GM23248 (cell line): Measurements from ENCODE around the gene FAM25C. TPM values are rescaled to one million over a fixed set of nuclear protein-coding genes. Genes with fewer than 3 reads are reported as not detected.
"Not testable (repeated sequence)": the region's sequence is repeated elsewhere in the genome, so short reads cannot be mapped to it uniquely, and the experiment has no call there.

ENCODE experiments used
- DNase-seq: peaks from one replicate; pipeline ENCODE4 v3.0.0-alpha.2; 2015
- H2AFZ ChIP-seq: fragments of 200-600 bp; sonication (generic); 2 replicates; pipeline ENCODE4 v1.6.1; 2016; ENCODE audit warnings: antibody characterized with exemption
- H3F3A ChIP-seq: fragments of 200-600 bp; sonication (generic); 2 replicates; pipeline ENCODE4 v1.6.1; 2016; ENCODE audit warnings: mild to moderate bottlenecking, antibody characterized with exemption, mixed run types; ENCODE audit not compliant: insufficient read depth
- H3K27ac ChIP-seq: fragments of 200-600 bp; sonication (generic); 2 replicates; pipeline ENCODE4 v1.5.1; 2016; ENCODE audit warnings: mild to moderate bottlenecking
- H3K27me3 ChIP-seq: fragments of 200-600 bp; sonication (generic); replicated peaks from 2 replicates; pipeline ENCODE4 v1.6.1; 2016; ENCODE audit warnings: mild to moderate bottlenecking; ENCODE audit not compliant: insufficient read depth
- H3K36me3 ChIP-seq: fragments of 200-600 bp; sonication (generic); 2 replicates; pipeline ENCODE4 v1.6.1; 2016; ENCODE audit warnings: low read depth, mild to moderate bottlenecking
- H3K4me1 ChIP-seq: fragments of 200-600 bp; sonication (generic); 2 replicates; pipeline ENCODE4 v1.6.1; 2016; ENCODE audit warnings: mild to moderate bottlenecking; ENCODE audit not compliant: insufficient read depth
- H3K4me2 ChIP-seq: fragments of 200-600 bp; sonication (generic); one replicate; pipeline ENCODE4 v1.6.1; 2016; ENCODE audit warnings: mild to moderate bottlenecking; ENCODE audit not compliant: unreplicated experiment
- H3K4me3 ChIP-seq: fragments of 200-600 bp; sonication (generic); 2 replicates; pipeline ENCODE4 v1.5.1; 2016; ENCODE audit warnings: mild to moderate bottlenecking
- H3K79me2 ChIP-seq: fragments of 200-600 bp; sonication (generic); 2 replicates; pipeline ENCODE4 v1.6.1; 2016; ENCODE audit warnings: mild to moderate bottlenecking; ENCODE audit not compliant: insufficient read depth
- H3K9ac ChIP-seq: fragments of 200-600 bp; sonication (generic); 2 replicates; pipeline ENCODE4 v1.6.1; 2016; ENCODE audit warnings: mild to moderate bottlenecking
- H3K9me2 ChIP-seq: fragments of 200-600 bp; sonication (generic); 2 replicates; pipeline ENCODE4 v1.6.1; 2016; ENCODE audit warnings: mixed run types, mild to moderate bottlenecking, moderate library complexity; ENCODE audit not compliant: insufficient read depth
- H3K9me3 ChIP-seq: fragments of 200-600 bp; sonication (generic); one replicate; pipeline ENCODE4 v1.6.1; 2017; ENCODE audit warnings: low read depth
- H4K20me1 ChIP-seq: fragments of 200-600 bp; sonication (generic); 2 replicates; pipeline ENCODE4 v1.6.0; 2016; ENCODE audit not compliant: insufficient read depth
- WGBS, 2 experiments: methylation state at CpG; one replicate each; pipeline ENCODE4 v1.1.6; 2015 to 2017; ENCODE audit warnings: low lambda C conversion rate in 2 of 2, low coverage in 1 of 2; ENCODE audit errors: missing lambda C conversion rate in 2 of 2; 5-methylcytosine and 5-hydroxymethylcytosine counted together
- in situ Hi-C: fragments of 300-500 bp; cut with MboI; formaldehyde crosslinking; loops from 2 replicates; pipeline ENCODE4 v1.15.0; 2020
- polyA plus RNA-seq: library from polyadenylated mRNA; unstranded; fragments of >200 nt; fragmentation: Nextera tagmentation; extraction: Ambion mirVana; gene quantifications from 2 replicates; pipeline ENCODE4 v1.2.1, GENCODE V29; 2016
- total RNA-seq: library from RNA; depleted of rRNA; stranded (reverse); fragments of >200 nt; shearing (Covaris generic); gene quantifications from 2 replicates; pipeline ENCODE4 v1.2.3, GENCODE V29; 2014; rRNA removed

Gene FAM25C
- total RNA-seq: not detected in 2 replicates
- polyA plus RNA-seq: not detected in 2 replicates

- 91 to 97% methylated on average over 4 to 5 of the region's 9 CpGs for WGBS, 2 experiments
- not testable (repeated sequence) for H3F3A ChIP-seq
These were observed at the start of gene FAM25C for GRCh38 chr10:47999691-48000090. Gene FAM25C, minus strand, starts transcription at chr10:47999791. Its CDS starts 26 bp downstream, at chr10:47999765.

GRCh38 chr10:48044557-48044956, 45.0 kb upstream of the FAM25C start:
- H3K27ac ChIP-seq, H3F3A ChIP-seq, DNase-seq, H4K20me1 ChIP-seq, H2AFZ ChIP-seq, in situ Hi-C loops, H3K4me1 ChIP-seq, H3K27me3 ChIP-seq, H3K79me2 ChIP-seq, H3K9me3 ChIP-seq, H3K4me2 ChIP-seq, H3K9me2 ChIP-seq, H3K9ac ChIP-seq, H3K36me3 ChIP-seq, H3K4me3 ChIP-seq: not testable (repeated sequence)
- 78 to 90% methylated on average over 1 to 3 of the region's 3 CpGs for WGBS, 2 experiments

More at GRCh38 chr10:47999691-48000090, at the start of gene FAM25C:
- H3K9ac ChIP-seq, H3K9me3 ChIP-seq, H3K4me1 ChIP-seq, H3K4me2 ChIP-seq, DNase-seq, H3K4me3 ChIP-seq, H3K36me3 ChIP-seq, H3K79me2 ChIP-seq, H3K9me2 ChIP-seq, H2AFZ ChIP-seq, H3K27me3 ChIP-seq, H3K27ac ChIP-seq, in situ Hi-C loops, H4K20me1 ChIP-seq: not testable (repeated sequence)

- H3K36me3 ChIP-seq, H3K9me3 ChIP-seq, H3K9me2 ChIP-seq, DNase-seq, H3K4me3 ChIP-seq, H3K4me2 ChIP-seq, H4K20me1 ChIP-seq, H3K4me1 ChIP-seq, in situ Hi-C loops, H3K9ac ChIP-seq, H2AFZ ChIP-seq, H3K27me3 ChIP-seq, H3K27ac ChIP-seq, H3K79me2 ChIP-seq, H3F3A ChIP-seq: not testable (repeated sequence)
- WGBS, 2 experiments: 85% methylated on average over 7 of the region's 19 CpGs; no CpG with 5 or more reads in 1 of the 2 experiments
These were observed 31.8 kb upstream of the FAM25C start for GRCh38 chr10:48031390-48031789.

GRCh38 chr10:48002306-48002705, 2.7 kb upstream of the FAM25C start:
- H3K4me2 ChIP-seq, H4K20me1 ChIP-seq, H3K79me2 ChIP-seq, H3K27me3 ChIP-seq, H2AFZ ChIP-seq, H3F3A ChIP-seq, H3K36me3 ChIP-seq, H3K9me2 ChIP-seq, H3K27ac ChIP-seq, H3K4me1 ChIP-seq, DNase-seq, H3K9me3 ChIP-seq, H3K4me3 ChIP-seq, in situ Hi-C loops, H3K9ac ChIP-seq: not testable (repeated sequence)
- WGBS, 2 experiments: 0 to 13% methylated on average over 1 of the region's 6 CpGs

GRCh38 chr10:47994045-47994444, 5.5 kb downstream of the FAM25C start:
- H3K27me3 ChIP-seq, H2AFZ ChIP-seq, H3K9ac ChIP-seq, H3K9me2 ChIP-seq, in situ Hi-C loops, H3K4me3 ChIP-seq, H3K36me3 ChIP-seq, H3F3A ChIP-seq, H3K9me3 ChIP-seq, H3K4me2 ChIP-seq, H4K20me1 ChIP-seq, H3K79me2 ChIP-seq, H3K4me1 ChIP-seq: not testable (repeated sequence)
- H3K27ac ChIP-seq: peak overlapping the region; percentile 33; the same call in 1 of the 2 replicates
- DNase-seq: peak; percentile 68
- 26% methylated on average over 3 of the region's 3 CpGs; no CpG with 5 or more reads in 1 of the 2 experiments for WGBS, 2 experiments

- in situ Hi-C loops: not testable (repeated sequence)
These were observed 7.0 kb downstream of the FAM25C start for GRCh38 chr10:47992560-47992959.

GRCh38 chr10:47991706-47992105, 7.9 kb downstream of the FAM25C start:
- in situ Hi-C loops, DNase-seq, H3K9me3 ChIP-seq, H3K9me2 ChIP-seq, H3K36me3 ChIP-seq, H3K79me2 ChIP-seq, H3K27ac ChIP-seq, H3K4me1 ChIP-seq, H3K4me2 ChIP-seq, H4K20me1 ChIP-seq, H3F3A ChIP-seq, H3K27me3 ChIP-seq, H3K4me3 ChIP-seq, H2AFZ ChIP-seq, H3K9ac ChIP-seq: not testable (repeated sequence)
- 79 to 84% methylated on average over 11 to 12 of the region's 12 CpGs for WGBS, 2 experiments

More at GRCh38 chr10:47992560-47992959, 7.0 kb downstream of the FAM25C start:
- WGBS, 2 experiments: 79 to 81% methylated on average over 11 of the region's 11 CpGs
- not testable (repeated sequence) for H3K27ac ChIP-seq, H3K36me3 ChIP-seq, H3K4me3 ChIP-seq, H3K9ac ChIP-seq, H3K4me2 ChIP-seq, H3F3A ChIP-seq, H3K27me3 ChIP-seq, H3K9me2 ChIP-seq, DNase-seq, H3K79me2 ChIP-seq, H3K4me1 ChIP-seq, H3K9me3 ChIP-seq, H4K20me1 ChIP-seq, H2AFZ ChIP-seq

- H3K4me1 ChIP-seq, H3K36me3 ChIP-seq, DNase-seq, H3K9ac ChIP-seq, H3K27ac ChIP-seq, in situ Hi-C loops, H3K27me3 ChIP-seq, H3K9me2 ChIP-seq, H3F3A ChIP-seq, H3K79me2 ChIP-seq, H3K4me2 ChIP-seq, H4K20me1 ChIP-seq, H3K4me3 ChIP-seq, H3K9me3 ChIP-seq, H2AFZ ChIP-seq: not testable (repeated sequence)
- no CpG with 5 or more reads among the region's 1 CpG for WGBS, 2 experiments
These were observed 9.5 kb downstream of the FAM25C start for GRCh38 chr10:47990097-47990496.
